ENCODE data around the gene RASGRP2. TPM values are rescaled to one million over a fixed set of nuclear protein-coding genes. Genes with fewer than 3 reads are reported as not detected.

Gene RASGRP2
- total and polyA plus RNA-seq, 2 of the 8 experiments (the other 6 are each of a cell fraction or from before 2014, with no cell fraction given), result 40.6 to 45.7 TPM

GRCh38 chr11:64786308-64786707 is 42.4 kb upstream of the RASGRP2 start:
- Histone ChIP-seq H3K4me2 (ENCODE audit: insufficient read depth in 1 of 2, low read depth in 2 of 2, low read length in 2 of 2) (no peak overlapping the region), H2BK15ac (ENCODE audit: low read length) (no peak overlapping the region), H4K8ac (ENCODE audit: extremely low read depth, insufficient read depth, low read length) (no peak overlapping the region), H3K56ac (replicated peaks; ENCODE audit: insufficient read length, low read depth, low read length) (no peak overlapping the region), H2AFZ (ENCODE audit: low read length) (no peak overlapping the region), H3K9ac (replicated peaks in 1 of 4; ENCODE audit: extremely low read depth in 1 of 4, low read depth in 3 of 4, low read length in 3 of 4) (no peak overlapping the region), H3K4me3 (ENCODE audit: extremely low read depth in 1 of 4, insufficient read depth in 2 of 4, low read depth in 3 of 4, low read length in 4 of 4) (no peak overlapping the region), H3K79me1 (ENCODE audit: low read depth, low read length) (no peaks in the 10 kb centered on the region), H4K20me1 (replicated peaks in 1 of 2; ENCODE audit: control insufficient read depth in 1 of 2, insufficient read depth in 2 of 2, low read length in 2 of 2) (peaks cover 0 to 3% of the 10 kb centered on the region in 2 experiments), H3K14ac (ENCODE audit: insufficient read length) (no peak overlapping the region), H2BK120ac (replicated peaks; ENCODE audit: low read depth, low read length) (no peak overlapping the region), H3K23ac (ENCODE audit: insufficient read length) (no peak overlapping the region), H2AK5ac (ENCODE audit: low read depth, low read length) (no peak overlapping the region), H3K9me3 (ENCODE audit: insufficient read depth in 2 of 2, low read depth in 1 of 2, low read length in 1 of 2) (no peaks in the 10 kb centered on the region), H3K79me2 (ENCODE audit: control insufficient read depth in 1 of 2, insufficient read depth in 2 of 2, low read length in 2 of 2) (no peaks in the 10 kb centered on the region), H3K27ac (ENCODE audit: low read depth, low read length) (no peak overlapping the region), H3K4ac (replicated peaks; ENCODE audit: insufficient read length, low read depth, low read length) (no peak overlapping the region), H3K36me3 (ENCODE audit: control insufficient read depth in 2 of 4, insufficient read depth in 4 of 4, low read length in 3 of 4) (no peaks in the 10 kb centered on the region), H2BK12ac (ENCODE audit: low read depth, low read length) (no peak overlapping the region), H3K18ac (ENCODE audit: extremely low read depth, low read length) (no peak overlapping the region), H2BK20ac (ENCODE audit: low read length) (no peak overlapping the region), H3K27me3 (replicated peaks in 1 of 4; ENCODE audit: control insufficient read depth in 3 of 4, extremely low read depth in 1 of 4, insufficient read depth in 3 of 4, low read length in 3 of 4) (no peaks in the 10 kb centered on the region), H4K5ac (ENCODE audit: insufficient read length, low read depth, low read length) (no peak overlapping the region), H4K91ac (replicated peaks; ENCODE audit: insufficient read length, low read length) (no peak overlapping the region), H2BK5ac (ENCODE audit: low read depth, low read length) (no peak overlapping the region), H3K23me2 (ENCODE audit: low read depth, low read length) (no peaks in the 10 kb centered on the region), H3K4me1 (replicated peaks in 1 of 4; ENCODE audit: control insufficient read depth in 3 of 4, insufficient read depth in 4 of 4, low read length in 3 of 4) (no peaks in the 10 kb centered on the region)
- 88% methylated on average over 10 of the region's 10 CpGs; no CpG with 5 or more reads in 1 of the 2 experiments for WGBS, 2 experiments (ENCODE audit: extremely low coverage in 1 of 2, insufficient coverage in 1 of 2, insufficient read length in 1 of 2, insufficient replicate concordance in 2 of 2, low coverage in 1 of 2, low lambda C conversion rate in 2 of 2, missing lambda C conversion rate in 1 of 2)
- ChIA-PET POLR2A (ENCODE audit: partially characterized antibody) (interaction anchor here (0.8 to 1.7 kb wide), 6 partner anchors 10 to 23 kb away, joined by 3 to 6 read pairs (median 4); no protein-coding TSS in a partner anchor), CTCF (ENCODE audit: partially characterized antibody) (interaction anchor here (1.0 to 5.2 kb wide), 10 partner anchors 8 to 156 kb away, joined by 3 to 31 read pairs (median 3); partner anchors contain the start of gene CDC42BPG)
- no peak for FAIRE-seq
- no peak for DNase-seq (ENCODE audit: low read depth in 1 of 2, low spot score in 2 of 2)
- no peak for TF ChIP-seq ASH2L (IDR thresholded peaks at IDR 0.05; ENCODE audit: low read length)
- TF ChIP-seq TAF1 (IDR thresholded peaks at IDR 0.05; ENCODE audit: low read depth, low read length), result no peak
- TF ChIP-seq SIN3A (conservative IDR thresholded peaks at IDR 0.05 in 1 of 2, IDR thresholded peaks at IDR 0.05 in 1 of 2; ENCODE audit: low read depth in 1 of 2, low read length in 2 of 2), result no peak
- no peak for TF ChIP-seq TCF12 (IDR thresholded peaks at IDR 0.05; ENCODE audit: low read depth, low read length)
- no peak for TF ChIP-seq CHD2 (IDR thresholded peaks at IDR 0.05; ENCODE audit: low read length)
- TF ChIP-seq CBX8 (IDR thresholded peaks at IDR 0.05; ENCODE audit: borderline replicate concordance, low read depth, low read length), result no peak
- no peak for TF ChIP-seq ATF3 (IDR thresholded peaks at IDR 0.05; ENCODE audit: insufficient read depth, low read depth, low read length)
- no peak for TF ChIP-seq BRCA1 (IDR thresholded peaks at IDR 0.05; ENCODE audit: low read depth, low read length)
- TF ChIP-seq POLR2A (IDR thresholded peaks at IDR 0.05; ENCODE audit: control extremely low read depth in 1 of 2, low read depth in 2 of 2, low read length in 2 of 2), result no peak
- TF ChIP-seq JUND (IDR thresholded peaks at IDR 0.05; ENCODE audit: low read length), result no peak
- TF ChIP-seq BACH1 (IDR thresholded peaks at IDR 0.05; ENCODE audit: low read length), result no peak
- no peak for TF ChIP-seq RXRA (IDR thresholded peaks at IDR 0.05; ENCODE audit: insufficient read depth, low read depth, low read length)
